Activated CD8-positive, alpha-beta memory T cell treated with anti-CD3 and anti-CD28 coated beads for 36 hours (primary cell): ENCODE results near the gene SMIM32. TPM values are rescaled to one million over a fixed set of nuclear protein-coding genes. Genes with fewer than 3 reads are reported as not detected.

Source experiments
- CTCF ChIA-PET: fragments of 350-600 bp; sonication (Branson Sonifier 250); formaldehyde crosslinking; loops from one replicate; lab custom pipeline; 2021; ENCODE audit warnings: antibody characterized with exemption; lab: Charles Lee
- POLR2A ChIA-PET: fragments of 350-600 bp; sonication (Branson Sonifier 250); formaldehyde crosslinking; loops from one replicate; lab custom pipeline; 2021; ENCODE audit warnings: antibody characterized with exemption; lab: Charles Lee
- total RNA-seq, 2 experiments: library from RNA; stranded (reverse); gene quantifications; one replicate each; pipeline ENCODE4 v1.2.3, GENCODE V29; 2021

SMIM32 gene
- not detected for total RNA-seq

DNA sequence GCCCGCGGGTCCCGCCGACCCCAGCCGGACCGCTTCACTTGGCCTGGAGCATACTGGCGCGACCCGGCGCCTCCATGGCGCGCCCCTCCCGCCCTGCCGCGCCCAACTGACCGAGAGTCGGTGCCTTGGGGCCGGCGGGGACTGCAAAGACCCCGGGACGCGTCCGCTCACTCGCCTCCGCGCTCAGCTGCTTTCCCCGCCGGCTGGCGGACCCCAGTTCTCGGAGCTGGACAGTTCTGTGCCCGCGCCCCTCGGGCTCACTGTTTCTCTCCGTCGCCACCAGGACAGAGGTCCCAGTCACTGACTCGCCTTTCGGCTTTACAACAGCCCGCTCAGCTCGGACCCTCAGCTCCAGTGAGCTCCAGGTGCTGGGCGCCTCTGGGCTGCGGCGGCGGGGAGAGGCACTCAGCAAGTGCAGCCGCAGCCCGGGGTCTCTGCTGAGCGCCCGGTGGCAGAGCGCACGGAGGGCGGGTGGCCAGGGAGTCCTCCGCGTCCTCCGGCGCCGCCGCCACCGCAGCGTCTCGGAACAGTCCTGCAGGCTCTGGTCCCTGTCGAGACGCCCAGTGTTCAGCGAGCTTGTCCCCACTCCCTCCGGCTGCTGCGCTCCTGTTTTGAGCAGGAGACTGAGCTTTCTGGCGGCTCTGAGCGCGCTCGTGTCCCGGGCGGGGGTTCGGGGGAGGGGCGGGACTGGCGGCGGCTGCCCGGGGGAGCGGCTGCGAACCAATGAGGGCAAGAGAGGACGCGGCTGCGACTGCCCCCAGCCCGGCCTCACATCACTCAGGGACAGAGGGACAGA is at the start of gene SMIM32:
Gene SMIM32 (minus strand): TSS at position 637 of the 796 bp plus-strand sequence. CDS start 638 bp downstream, outside the sequence.
- CTCF ChIA-PET, result no interaction called here
- POLR2A ChIA-PET, result no interaction called here

DNA sequence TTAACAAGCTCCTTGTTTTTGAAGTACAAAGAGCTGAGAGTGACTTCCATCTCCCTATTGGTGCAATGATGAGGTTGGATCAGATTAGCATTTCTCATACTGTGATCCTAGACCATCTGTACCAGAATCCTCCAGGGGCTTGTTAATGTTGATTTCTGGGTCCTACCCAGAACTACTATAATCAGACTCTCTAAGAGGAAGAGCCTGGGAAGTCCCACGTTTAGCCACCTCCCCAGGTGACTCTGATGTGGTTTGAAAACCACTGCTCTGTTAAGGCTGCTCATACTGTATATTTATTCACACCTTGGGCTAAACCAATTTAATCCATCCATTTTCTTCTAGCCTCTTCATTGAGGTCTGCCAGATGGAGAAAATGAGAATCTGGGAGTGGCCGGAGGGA is 49.6 kb upstream of the SMIM32 start:
- ChIA-PET CTCF (no interaction called here), POLR2A (no interaction called here)

DNA sequence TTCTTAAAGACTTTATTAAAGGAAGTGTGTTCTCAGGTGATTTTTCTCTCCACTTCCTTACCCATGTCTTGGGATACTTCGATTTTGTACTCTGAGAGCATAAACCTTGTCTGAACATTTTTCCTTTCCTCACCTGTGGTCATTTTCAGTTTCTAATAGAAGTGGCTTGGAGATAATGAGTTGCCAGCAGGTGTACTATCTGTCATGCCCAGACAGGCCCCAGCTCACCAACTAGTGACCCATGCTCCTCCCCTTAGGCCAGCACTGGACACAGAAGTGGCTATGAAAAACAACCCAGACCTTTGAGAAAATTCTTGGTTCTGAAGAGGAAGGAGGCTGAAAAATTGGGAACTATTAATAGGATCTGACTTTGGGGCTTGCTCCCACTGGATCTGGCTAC is 49.2 kb upstream of the SMIM32 start:
- ChIA-PET CTCF (no interaction called here), POLR2A (no interaction called here)

DNA sequence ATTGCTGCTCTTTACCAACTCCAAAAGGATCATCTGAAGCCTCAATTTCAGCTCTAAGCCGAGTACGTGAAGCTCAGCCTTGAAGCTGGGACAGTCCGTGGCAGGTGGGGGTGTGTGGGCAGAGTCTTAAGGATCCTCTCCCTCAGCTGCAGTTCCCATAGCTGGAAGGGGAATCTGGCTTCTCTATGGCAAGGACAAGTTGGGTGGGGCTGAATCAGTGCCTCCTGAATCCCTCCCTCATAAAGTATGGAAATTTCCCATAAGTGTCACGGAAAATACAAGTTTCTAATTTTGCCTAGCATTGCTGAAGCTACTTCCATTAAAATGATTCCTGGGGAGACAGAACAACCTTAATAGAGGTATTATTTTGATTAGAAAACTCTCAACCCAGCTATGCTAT is 47.9 kb upstream of the SMIM32 start:
- ChIA-PET POLR2A (no interaction called here), CTCF (interaction anchor here (0.6 kb wide), 1 partner anchor 234 kb away, joined by 3 read pairs; no protein-coding TSS in a partner anchor)

DNA sequence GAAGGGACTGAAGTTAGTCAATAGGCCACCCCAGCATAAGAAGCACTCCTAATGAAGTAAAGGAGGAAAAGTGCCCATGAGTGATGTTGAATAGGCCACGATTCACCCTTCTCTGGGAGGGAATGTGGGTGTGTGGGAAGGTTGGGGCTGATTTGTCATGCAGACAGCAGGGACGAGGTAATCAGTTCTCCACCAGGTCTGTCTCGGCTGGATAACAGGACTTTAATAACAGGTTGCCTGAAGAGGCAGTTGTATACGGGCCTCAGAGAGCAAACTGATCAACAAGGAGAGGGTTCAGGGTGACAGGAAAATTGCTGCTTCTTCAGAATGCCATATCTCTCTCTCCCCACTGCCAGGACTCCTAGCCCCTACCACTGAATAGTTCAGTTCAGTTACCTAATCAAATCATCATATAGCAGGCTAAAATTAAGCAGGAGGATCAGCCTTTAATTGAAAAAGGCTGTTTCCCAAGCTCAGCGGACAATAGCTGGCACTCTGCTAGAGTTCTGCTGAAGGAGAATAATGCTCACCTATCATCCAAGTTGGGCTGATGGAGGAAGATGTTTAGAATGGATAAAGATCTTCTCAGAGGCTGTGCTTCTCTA is 43.6 kb upstream of the SMIM32 start:
- ChIA-PET POLR2A (no interaction called here), CTCF (no interaction called here)

DNA sequence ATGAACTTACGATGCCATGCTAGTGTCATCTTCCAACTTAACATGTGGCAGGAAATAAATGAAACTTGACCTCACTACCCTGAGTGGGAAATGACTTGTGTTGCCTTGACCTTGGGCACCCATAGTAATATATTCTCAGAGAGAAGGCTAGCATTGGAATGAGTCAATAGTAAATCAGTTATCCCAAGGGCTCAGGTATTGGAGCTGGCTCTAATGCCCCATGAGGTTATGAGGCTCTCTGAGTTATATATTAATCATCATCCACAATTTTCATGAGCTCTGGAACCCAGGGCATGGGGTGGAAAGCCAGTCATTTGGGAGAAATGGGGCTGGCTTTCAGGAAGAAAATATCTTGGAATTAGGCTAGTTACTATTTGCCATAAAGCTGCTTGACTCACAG is 42.4 kb upstream of the SMIM32 start:
- CTCF ChIA-PET, result no interaction called here
- POLR2A ChIA-PET, result no interaction called here

DNA sequence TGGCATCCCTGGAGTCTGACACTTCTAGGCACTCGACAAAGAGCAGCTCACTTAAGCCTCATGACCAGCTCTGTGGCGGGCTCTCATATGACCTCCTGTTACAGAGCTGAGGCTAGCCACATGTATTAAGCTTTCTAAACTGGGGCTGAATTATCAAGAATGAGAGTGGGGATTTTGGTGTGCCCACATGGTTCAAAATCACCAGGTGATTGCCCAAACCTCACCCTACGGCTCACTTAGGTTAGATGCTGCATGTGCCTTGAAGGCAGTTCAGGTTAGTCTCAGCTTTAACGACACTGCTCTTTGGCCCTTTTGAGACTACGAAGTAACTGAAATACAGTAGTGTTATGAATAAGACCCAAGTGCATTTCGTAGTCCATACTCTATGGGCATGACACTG is 39.4 kb upstream of the SMIM32 start:
- CTCF ChIA-PET, result no interaction called here
- POLR2A ChIA-PET, result no interaction called here

DNA sequence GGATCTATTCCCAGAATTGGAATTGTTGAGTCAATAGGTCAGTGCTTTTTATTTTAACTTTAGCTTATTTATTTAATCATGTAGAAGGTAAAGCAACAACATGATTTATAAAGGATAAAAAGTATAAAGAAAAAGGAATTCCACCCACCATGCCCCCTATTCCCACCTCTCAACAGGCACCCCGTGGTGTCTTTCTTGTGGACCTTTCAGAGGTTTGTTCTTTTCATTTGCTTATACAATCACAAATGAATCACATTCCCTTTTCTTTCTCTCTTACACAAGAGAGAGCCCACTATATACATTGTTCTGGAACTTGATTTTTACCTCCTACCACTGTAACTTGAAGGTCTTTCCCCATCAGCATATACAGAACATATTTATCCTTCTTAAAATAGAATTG is 37.2 kb upstream of the SMIM32 start:
- POLR2A ChIA-PET, result no interaction called here
- CTCF ChIA-PET, result no interaction called here

DNA sequence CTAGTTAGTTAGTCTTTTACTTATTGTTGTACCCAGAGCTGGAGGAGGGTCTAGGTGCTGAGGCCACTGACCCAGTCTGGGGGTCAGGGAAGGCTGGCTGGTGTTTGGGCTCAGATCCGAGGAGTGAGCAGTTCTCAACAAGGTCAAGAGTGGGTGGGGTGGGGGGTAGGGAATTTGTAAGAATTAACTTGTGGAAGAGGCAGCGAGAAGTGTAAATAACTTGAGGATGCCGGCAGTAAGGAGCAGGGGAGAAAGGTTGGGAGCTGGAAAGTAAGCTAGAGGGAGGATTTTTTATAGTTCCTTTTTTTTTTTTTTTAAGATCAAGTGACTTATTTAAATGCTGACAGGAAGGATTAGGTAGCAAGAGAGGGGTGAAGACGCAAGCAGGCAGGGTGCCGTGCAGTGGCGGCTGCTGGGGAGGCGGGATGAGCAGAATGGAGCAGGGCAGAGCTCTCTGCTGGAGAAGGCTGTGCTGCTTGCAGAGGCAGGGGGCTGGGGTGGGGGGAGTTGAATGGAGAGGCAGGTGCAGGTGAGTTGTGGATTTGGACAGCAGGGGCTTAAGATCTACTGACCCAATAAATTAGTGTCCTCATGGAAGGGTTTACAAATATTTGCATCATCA is 35.3 kb upstream of the SMIM32 start:
- ChIA-PET CTCF (no interaction called here), POLR2A (no interaction called here)

DNA sequence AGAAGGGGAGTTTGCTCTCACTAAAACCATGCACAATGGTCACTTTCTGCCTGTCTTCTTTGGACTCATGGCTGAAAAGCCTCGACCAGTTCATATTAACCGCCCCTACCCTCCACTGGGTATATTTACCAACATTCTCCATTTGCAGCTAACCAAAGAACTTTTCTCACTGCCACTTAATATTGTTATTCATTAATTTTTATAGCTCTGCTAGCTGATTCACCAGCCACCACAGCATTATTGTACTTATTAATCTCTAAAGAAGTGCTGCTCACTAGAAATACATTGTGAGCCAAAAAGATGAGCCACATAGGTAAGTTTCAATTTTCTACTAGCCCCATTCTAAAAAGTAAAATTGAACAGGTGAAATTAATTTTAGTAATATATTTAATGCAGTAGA is 33.4 kb upstream of the SMIM32 start:
- POLR2A ChIA-PET, result no interaction called here
- CTCF ChIA-PET, result no interaction called here

DNA sequence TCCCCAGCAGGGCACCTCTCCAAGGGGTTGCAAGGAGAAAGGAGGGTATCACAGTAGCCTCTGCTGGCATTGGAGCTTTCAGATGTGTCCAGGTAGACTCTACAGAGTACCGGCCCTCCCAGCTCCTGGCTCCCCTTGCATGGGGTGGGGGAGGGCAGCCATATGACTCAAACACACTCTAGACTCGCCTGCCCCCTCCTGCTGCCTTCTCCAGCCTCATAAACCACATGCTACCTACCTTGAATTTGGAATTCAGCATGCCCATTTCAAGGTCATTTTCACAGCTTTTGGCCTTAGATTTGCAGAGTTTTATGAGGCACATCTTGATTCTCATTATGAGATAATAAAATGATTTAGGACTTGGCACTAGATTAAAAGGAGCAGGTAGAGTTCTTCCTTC is 32.8 kb upstream of the SMIM32 start:
- POLR2A ChIA-PET, result no interaction called here
- CTCF ChIA-PET, result no interaction called here

DNA sequence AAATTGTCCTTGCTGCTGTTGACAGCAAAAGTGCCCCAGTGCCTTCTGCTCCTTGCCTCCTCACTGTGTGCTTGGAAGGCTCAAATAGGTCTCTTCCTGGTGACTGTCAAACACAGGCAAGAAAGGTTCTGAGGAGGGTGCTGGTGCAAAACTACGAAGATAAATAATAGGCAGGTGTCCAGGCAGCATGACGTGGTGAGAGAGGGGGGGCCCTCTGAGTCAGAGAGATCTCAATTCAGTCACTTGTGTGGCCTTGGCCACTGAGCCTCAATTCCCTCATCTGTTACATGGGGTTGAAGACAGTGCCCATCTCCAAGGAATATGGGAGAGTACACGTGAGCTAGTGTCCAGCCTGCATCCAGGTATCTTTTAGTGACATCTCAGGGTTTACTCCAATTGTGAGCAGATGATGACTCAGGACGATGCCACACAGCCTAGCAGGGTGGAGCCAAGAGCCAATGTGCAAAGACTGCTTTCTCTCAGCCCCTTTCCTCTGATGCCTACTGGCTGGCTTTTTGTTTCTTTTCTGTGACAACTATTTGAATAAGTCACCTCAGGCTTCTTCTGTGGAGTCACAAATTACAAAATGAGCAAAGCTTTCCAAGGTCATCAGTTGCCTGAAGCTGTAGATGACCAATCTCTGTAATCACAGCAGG is 29.7 kb upstream of the SMIM32 start:
- POLR2A ChIA-PET, result no interaction called here
- CTCF ChIA-PET, result interaction anchor here (0.6 kb wide), 1 partner anchor 1094 kb away, joined by 3 read pairs; no protein-coding TSS in a partner anchor

DNA sequence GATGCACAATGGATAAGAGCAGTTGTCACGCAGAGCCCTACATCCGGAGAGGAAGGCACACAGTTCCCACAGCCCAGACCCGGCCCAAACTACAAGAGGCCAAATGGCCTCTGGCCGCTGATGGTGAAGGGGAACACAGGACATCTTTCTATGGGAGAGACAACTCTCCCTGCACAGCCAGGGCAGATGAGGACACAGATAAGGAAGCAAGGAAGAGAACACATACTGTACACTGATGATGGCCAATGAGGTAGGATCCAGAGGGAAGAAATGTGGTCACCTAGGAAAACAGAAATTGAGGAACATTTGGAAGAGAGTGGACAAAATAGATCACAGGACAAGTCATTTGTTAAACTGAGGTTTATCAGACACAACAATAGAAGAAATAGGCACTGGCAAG is 28.4 kb upstream of the SMIM32 start:
- POLR2A ChIA-PET, result no interaction called here
- CTCF ChIA-PET, result no interaction called here

DNA sequence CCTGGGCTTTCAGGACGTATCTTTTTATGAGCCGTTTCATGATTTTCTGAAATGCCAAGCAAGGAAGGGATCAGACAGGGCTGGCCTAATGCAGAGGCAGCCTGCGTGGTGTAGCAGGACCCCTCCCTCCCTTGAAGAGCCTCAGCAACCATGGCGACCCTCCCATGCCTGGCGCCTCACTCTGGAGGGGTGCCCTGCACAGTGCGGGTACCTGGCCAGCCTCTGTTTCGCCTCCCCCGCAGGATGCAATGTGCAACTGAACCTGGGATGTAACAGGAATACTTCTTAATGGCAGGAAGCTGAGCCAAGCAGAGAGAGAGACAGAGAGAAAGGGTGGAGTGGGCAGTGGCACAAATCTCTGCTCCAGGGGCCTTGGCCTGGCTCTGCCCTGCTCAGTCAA is 23.3 kb upstream of the SMIM32 start:
- CTCF ChIA-PET, result no interaction called here
- POLR2A ChIA-PET, result no interaction called here

DNA sequence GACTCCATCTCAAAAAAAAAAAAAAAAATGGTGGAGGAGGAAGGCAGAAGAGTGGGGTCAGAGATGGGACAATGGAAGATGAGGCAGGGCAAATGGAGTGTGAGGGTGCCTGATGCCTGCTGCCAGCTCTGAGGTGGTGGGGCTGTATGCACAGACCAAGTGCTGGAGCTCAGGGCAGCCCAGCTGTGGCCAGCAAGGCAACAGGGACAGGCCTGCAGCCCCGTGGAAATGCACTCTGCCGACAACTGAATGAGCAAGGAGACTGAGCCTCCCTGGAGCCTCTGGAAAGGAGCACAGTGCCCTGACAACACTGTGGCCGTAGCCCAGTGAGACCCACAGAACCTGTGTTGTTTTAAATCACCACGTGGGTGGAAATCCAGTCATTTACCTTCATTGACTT is 22.9 kb upstream of the SMIM32 start:
- CTCF ChIA-PET, result no interaction called here

DNA sequence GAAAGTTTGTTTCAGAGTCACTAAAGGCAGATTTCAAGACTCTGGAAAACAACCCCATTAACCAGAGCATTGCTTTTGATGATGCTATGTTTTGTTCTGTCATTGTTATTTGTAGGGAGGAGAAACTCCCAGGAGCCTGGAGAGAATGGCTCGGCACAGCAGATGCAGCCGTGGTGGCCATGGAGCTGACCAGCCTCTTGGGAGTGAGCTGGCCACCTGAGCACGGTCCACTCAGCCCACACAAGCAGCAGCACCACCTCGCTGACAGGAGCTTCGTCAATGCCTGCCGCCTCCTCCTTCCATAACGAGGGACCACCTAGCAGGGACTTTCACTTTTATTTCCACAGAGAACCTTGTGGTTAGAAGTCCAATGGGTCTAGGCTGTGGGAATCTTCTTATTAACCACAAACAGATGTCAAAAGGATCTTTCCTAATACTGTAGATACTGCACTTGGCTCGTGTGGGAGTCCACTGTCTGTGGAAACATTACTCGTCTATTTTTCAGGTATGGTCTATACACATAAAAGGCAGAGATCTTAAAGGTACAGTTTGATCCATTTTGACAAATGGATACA is 21.0 kb upstream of the SMIM32 start:
- ChIA-PET POLR2A (no interaction called here), CTCF (no interaction called here)

More for the DNA sequence above, 22.9 kb upstream of the SMIM32 start:
- POLR2A ChIA-PET, result no interaction called here

DNA sequence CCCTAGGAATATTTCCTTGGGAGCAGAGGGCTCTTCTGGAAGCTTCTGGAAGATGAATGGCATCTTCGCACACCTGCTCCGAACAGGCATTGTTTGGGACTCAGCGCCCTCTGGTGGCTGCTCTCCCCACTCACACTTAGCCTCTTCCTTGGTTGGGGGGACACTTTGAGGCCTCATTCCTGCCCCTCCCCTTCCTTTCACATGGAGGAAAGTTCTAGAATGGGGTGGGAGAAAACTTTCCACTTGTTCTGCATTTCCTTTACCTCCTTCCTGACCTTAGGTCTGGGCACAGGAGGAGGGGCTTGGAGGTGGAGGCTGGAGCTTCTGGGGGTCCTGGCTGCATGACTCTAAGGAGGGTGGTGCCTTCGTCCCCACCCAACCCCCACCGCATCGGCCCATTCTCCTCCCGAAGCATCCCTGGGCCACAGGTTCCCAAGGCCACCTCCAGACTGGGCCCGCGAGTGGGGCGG is 19.3 kb upstream of the SMIM32 start:
- ChIA-PET POLR2A (no interaction called here), CTCF (interaction anchor here (0.5 to 1.2 kb wide), 6 partner anchors 37 to 710 kb away, joined by 3 to 4 read pairs (median 3); no protein-coding TSS in a partner anchor)

DNA sequence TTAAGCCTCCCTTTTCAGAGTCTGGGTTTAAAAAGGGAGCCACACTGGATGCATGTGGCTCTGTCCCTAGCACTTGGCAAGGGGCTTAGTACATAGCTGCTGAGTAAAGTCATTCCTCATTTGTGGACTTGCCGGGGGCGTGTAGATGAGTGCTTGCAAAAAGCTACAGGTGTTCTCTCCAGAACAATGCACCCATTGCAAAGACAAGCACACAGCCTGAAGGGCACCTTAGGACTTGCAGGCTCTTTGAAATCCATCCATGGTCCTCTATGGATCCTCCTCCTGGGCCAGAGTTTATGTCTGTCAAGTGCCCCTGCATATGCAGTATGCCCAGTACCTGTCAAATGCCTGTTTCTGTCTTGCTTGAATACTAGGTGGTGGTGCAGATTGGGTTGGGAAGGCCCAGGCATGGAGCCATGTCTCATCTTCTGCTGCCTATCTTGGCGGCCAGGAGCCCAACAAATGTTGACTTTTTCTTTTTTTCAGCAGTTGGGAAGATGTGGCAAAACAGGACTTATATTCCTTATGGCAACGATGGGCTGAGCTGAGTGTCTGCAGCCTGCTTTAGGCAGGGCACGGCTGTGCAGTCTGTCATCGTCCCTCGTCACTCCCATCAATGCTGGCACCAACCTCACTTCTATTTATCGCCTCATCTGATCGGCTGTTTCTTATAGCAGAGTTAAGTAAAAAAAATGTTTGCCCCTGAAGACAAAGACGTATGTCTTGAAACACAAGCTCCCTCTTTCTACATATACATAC is 18.5 kb upstream of the SMIM32 start:
- ChIA-PET CTCF (interaction anchor here (0.8 to 1.2 kb wide), 4 partner anchors 36 to 324 kb away, joined by 3 to 4 read pairs (median 3); no protein-coding TSS in a partner anchor), POLR2A (no interaction called here)

DNA sequence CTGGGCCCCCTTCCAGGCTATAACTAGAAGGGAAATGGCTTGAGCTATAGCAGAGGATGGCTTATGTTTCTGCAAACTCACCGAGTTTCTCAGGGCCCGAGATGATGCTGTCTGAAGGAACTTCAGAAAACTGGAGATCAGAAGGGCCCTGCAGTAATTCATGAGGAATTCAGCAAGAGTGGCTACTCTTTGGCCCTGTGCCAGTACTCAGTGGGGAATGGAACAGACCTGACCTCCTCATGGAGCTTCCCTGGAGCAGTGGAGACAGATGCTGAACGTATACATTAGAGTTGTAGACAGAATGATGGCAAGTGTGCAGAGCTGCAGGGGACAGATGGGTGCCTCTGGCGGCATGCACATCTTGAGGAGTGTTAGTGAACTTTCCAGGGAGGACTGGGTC is 17.3 kb upstream of the SMIM32 start:
- CTCF ChIA-PET, result interaction anchor here (1.0 to 1.4 kb wide), 2 partner anchors 320 to 322 kb away, joined by 3 to 4 read pairs; no protein-coding TSS in a partner anchor
- POLR2A ChIA-PET, result no interaction called here
